Measurements from ENCODE around the gene EPB41L4B. TPM values are rescaled to one million over a fixed set of nuclear protein-coding genes. Genes with fewer than 3 reads are reported as not detected.

EPB41L4B gene
- total RNA-seq, 6 experiments from 2014 or later = 0.33 to 0.37 (median 0.35) TPM; not detected in 2

- peaks cover 41% of the 10 kb centered on the region for H3K27me3 Mint-ChIP-seq (ENCODE audit: insufficient read depth)
- no peaks in the 10 kb centered on the region for H3K36me3 Mint-ChIP-seq (ENCODE audit: low read depth)
- no peaks in the 10 kb centered on the region for H3K9me3 Mint-ChIP-seq
- DNase-seq = no peak
- H3K4me3 Mint-ChIP-seq = no peak overlapping the region
- TF ChIP-seq CTCF (IDR thresholded peaks at IDR 0.05) = no peak
- no peaks in the 10 kb centered on the region for H3K4me1 Mint-ChIP-seq (ENCODE audit: low read depth)
- H3K27ac Mint-ChIP-seq = no peak overlapping the region
These were observed 523 bp downstream of the EPB41L4B start for GRCh38 chr9:109320331-109320741.

DNA sequence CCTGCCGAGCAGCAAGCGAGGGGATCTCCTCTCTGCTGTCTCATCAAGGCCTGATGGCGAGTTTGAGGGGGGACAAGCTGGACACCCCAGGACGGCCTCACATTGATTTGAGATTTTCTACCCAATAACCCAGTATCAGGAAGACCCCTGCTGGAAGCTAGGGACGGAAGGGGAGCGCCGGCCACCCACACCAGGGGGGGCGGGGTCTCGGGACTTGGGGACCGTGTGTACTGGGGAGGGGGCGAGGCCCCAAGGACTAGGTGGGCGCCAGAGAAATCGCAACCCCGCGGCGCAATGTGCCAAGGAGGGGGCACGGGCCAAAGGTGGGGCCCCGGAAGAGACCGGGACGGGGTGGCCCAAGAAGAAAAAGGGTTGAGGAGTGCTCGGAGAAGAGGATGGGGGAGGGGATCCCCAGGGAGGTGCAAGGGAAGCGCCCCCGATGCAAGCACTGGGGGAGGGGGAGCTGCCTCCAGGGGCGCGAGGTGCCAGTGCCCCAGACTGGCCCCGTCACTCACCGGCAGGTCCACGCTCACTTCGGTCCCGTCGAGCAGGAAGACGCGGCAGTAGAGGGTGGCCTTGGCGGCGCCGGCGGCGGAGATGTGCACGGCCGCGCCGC, 1.1 kb downstream of the EPB41L4B start:
- TF ChIP-seq CTCF (IDR thresholded peaks at IDR 0.05) = no peak
- Mint-ChIP-seq H3K27ac (no peak overlapping the region), H3K9me3 (no peaks in the 10 kb centered on the region), H3K4me3 (0 out of 2 replicates have a peak overlapping the region, but pooled peaks have one; percentile 19), H3K27me3 (ENCODE audit: insufficient read depth) (peaks cover 41% of the 10 kb centered on the region), H3K36me3 (ENCODE audit: low read depth) (no peaks in the 10 kb centered on the region), H3K4me1 (ENCODE audit: low read depth) (no peaks in the 10 kb centered on the region)
- no peak for DNase-seq

GRCh38 chr9:109319017-109319625, 1.7 kb downstream of the EPB41L4B start:
- no peaks in the 10 kb centered on the region for H3K36me3 Mint-ChIP-seq (ENCODE audit: low read depth)
- no peaks in the 10 kb centered on the region for H3K9me3 Mint-ChIP-seq
- peaks cover 43% of the 10 kb centered on the region for H3K27me3 Mint-ChIP-seq (ENCODE audit: insufficient read depth)
- no peak for DNase-seq
- TF ChIP-seq CTCF (IDR thresholded peaks at IDR 0.05) = no peak
- H3K27ac Mint-ChIP-seq = no peak overlapping the region
- 0 out of 2 replicates have a peak overlapping the region, but pooled peaks have one; percentile 19 for H3K4me3 Mint-ChIP-seq
- H3K4me1 Mint-ChIP-seq (ENCODE audit: low read depth) = no peaks in the 10 kb centered on the region

GRCh38 chr9:109317979-109318741, 2.7 kb downstream of the EPB41L4B start:
- Mint-ChIP-seq H3K27me3 (ENCODE audit: insufficient read depth) (peaks cover 50% of the 10 kb centered on the region), H3K27ac (no peak overlapping the region), H3K4me1 (ENCODE audit: low read depth) (no peaks in the 10 kb centered on the region), H3K9me3 (no peaks in the 10 kb centered on the region), H3K4me3 (no peak overlapping the region), H3K36me3 (ENCODE audit: low read depth) (no peaks in the 10 kb centered on the region)
- no peak for DNase-seq
- no peak for TF ChIP-seq CTCF (IDR thresholded peaks at IDR 0.05)

- Mint-ChIP-seq H3K27ac (no peak overlapping the region), H3K27me3 (ENCODE audit: insufficient read depth) (peaks cover 54% of the 10 kb centered on the region)
These were observed 3.4 kb downstream of the EPB41L4B start for GRCh38 chr9:109317311-109317978.

More at GRCh38 chr9:109317311-109317978, 3.4 kb downstream of the EPB41L4B start:
- TF ChIP-seq CTCF (IDR thresholded peaks at IDR 0.05) = no peak
- H3K4me1 Mint-ChIP-seq (ENCODE audit: low read depth) = no peaks in the 10 kb centered on the region
- no peak for DNase-seq
- no peak overlapping the region for H3K4me3 Mint-ChIP-seq
- H3K36me3 Mint-ChIP-seq (ENCODE audit: low read depth) = no peaks in the 10 kb centered on the region
- H3K9me3 Mint-ChIP-seq = no peaks in the 10 kb centered on the region

Measured in HFFc6 (cell line).